Colonic mucosa (tissue), 4 donors: ENCODE data around the gene NDUFB2. TPM values are rescaled to one million over a fixed set of nuclear protein-coding genes. Genes with fewer than 3 reads are reported as not detected.
"Not testable (repeated sequence)": the region's sequence is repeated elsewhere in the genome, so short reads cannot be mapped to it uniquely, and the experiment has no call there.

Source experiments
- DNase-seq: peaks from one replicate; pipeline ENCODE4 v3.0.0-alpha.2; 2020
- H3K27ac ChIP-seq: fragments of 200-600 bp; one replicate; pipeline ENCODE4 v1.8.0; 2021
- H3K27me3 ChIP-seq: fragments of 200-600 bp; one replicate; pipeline ENCODE4 v1.8.0; 2021
- H3K36me3 ChIP-seq: fragments of 200-600 bp; one replicate; pipeline ENCODE4 v1.8.0; 2021
- H3K4me1 ChIP-seq: fragments of 200-600 bp; one replicate; pipeline ENCODE4 v1.8.0; 2021; ENCODE audit warnings: mild to moderate bottlenecking
- H3K4me3 ChIP-seq: fragments of 200-600 bp; one replicate; pipeline ENCODE4 v1.8.0; 2021
- H3K9ac ChIP-seq, 2 donors: one replicate each; pipeline ENCODE4 v1.7.0; 2013; ENCODE audit warnings: control low read depth in 2 of 2, low read depth in 2 of 2, low read length in 2 of 2
- H3K9me3 ChIP-seq: fragments of 200-600 bp; one replicate; pipeline ENCODE4 v1.8.0; 2021
- intact Hi-C: fragments of 100-400 bp; cut with DNase I; formaldehyde crosslinking; loops from one replicate; pipeline ENCODE4 v1.14.1; 2022
- total RNA-seq, 2 donors: library from RNA; stranded (reverse); fragmentation: NEBNext Ultra II Directional in 1 of 2; extraction: Animal tissue kit (Norgen Biotek cat#: 25700) in 1 of 2; gene quantifications; one replicate each; pipeline ENCODE4 v1.2.1, GENCODE V29; 2021
- TF ChIP-seq, protein P1 (sequence below): fragments of 200-600 bp; IDR thresholded peaks from one replicate; pipeline ENCODE4 v1.8.0; 2022; ENCODE audit warnings: antibody characterized with exemption, mild to moderate bottlenecking
- donor health status: healthy.
- donor health status: DM: no; HTN: no; CAD: no.
- donor health status: DM: no; HTN: no; CAD: no.

The NDUFB2 gene
- total RNA-seq, 2 donors from 2014 or later: 281 to 309 TPM

DNA sequence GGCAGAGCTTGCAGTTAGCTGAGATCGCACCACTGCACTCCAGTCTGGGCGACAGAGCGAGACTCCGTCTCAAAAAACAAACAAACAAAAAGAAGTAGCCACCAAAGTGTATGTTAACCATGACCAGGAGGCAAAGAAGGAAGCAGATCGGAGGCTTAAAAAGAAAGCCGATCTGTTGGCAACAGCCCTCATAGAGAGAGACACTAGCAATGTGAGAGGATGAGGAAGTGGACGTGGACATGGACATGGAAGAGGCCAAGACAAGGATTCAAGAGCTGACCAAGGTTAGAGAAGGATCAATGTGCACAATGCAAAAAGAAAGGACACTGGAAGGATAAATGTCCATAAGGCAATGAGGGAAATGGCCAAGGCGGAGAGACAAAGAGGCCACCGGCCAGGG is 38.6 kb upstream of the NDUFB2 start:
- no peaks in the 10 kb centered on the region for H3K9me3 ChIP-seq
- peaks cover 15% of the 10 kb centered on the region for H3K4me1 ChIP-seq
- intact Hi-C loops: loop anchor here (10.0 kb wide), 1 partner anchor 313 kb away; no protein-coding TSS in a partner anchor
- H3K9ac ChIP-seq: no peak overlapping the region
- TF ChIP-seq, protein P1, sequence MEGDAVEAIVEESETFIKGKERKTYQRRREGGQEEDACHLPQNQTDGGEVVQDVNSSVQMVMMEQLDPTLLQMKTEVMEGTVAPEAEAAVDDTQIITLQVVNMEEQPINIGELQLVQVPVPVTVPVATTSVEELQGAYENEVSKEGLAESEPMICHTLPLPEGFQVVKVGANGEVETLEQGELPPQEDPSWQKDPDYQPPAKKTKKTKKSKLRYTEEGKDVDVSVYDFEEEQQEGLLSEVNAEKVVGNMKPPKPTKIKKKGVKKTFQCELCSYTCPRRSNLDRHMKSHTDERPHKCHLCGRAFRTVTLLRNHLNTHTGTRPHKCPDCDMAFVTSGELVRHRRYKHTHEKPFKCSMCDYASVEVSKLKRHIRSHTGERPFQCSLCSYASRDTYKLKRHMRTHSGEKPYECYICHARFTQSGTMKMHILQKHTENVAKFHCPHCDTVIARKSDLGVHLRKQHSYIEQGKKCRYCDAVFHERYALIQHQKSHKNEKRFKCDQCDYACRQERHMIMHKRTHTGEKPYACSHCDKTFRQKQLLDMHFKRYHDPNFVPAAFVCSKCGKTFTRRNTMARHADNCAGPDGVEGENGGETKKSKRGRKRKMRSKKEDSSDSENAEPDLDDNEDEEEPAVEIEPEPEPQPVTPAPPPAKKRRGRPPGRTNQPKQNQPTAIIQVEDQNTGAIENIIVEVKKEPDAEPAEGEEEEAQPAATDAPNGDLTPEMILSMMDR: no peak
- no peak for DNase-seq
- no peaks in the 10 kb centered on the region for H3K36me3 ChIP-seq
- no peaks in the 10 kb centered on the region for H3K27me3 ChIP-seq
- no peak overlapping the region for H3K4me3 ChIP-seq
- H3K27ac ChIP-seq: no peak overlapping the region

DNA sequence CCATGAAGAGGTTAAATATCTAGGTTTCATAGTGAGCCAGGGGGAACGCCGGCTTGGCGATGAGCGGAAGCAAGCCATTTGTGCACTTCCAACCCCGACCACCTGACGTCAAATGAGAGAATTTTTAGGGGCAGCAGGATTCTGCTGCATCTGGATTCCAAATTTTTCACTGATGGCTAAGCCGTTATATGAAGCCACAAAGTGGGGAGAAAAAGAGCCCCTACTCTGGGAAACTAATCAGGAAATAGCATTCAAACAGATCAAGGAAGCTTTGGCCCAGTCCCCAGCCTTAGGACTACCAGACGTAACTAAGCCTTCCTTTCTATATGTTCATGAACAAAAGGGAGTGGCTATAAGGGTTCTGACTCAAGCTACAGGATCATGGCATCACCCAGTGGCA is 36.7 kb upstream of the NDUFB2 start:
- intact Hi-C loops: loop anchor here (10.0 kb wide), 1 partner anchor 315 kb away; no protein-coding TSS in a partner anchor
- DNase-seq: no peak
- Histone ChIP-seq H3K9ac (no peak overlapping the region), H3K9me3 (no peaks in the 10 kb centered on the region), H3K4me3 (no peak overlapping the region), H3K36me3 (no peaks in the 10 kb centered on the region), H3K27ac (no peak overlapping the region), H3K27me3 (no peaks in the 10 kb centered on the region), H3K4me1 (peaks cover 12% of the 10 kb centered on the region)
- TF ChIP-seq, protein P1: no peak

DNA sequence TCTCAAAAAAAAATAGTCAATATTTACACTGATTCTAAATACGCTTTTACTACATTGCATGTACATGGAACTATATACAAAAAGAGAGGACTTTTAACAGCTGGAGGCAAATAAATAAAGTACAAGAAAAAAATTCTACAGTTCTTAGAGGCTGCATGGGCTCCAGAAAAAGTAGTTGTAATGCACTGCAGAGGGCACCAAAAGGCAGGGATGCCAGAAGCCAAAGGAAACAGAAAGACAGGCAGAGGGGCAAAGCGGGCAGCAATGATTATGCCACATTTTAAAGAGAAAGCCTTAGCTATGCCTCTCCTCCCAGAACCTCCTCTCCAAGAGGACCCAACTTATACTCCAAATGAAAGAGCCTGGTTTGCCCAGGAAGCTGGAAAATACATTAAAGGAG is 35.4 kb upstream of the NDUFB2 start:
- Histone ChIP-seq H3K36me3 (no peaks in the 10 kb centered on the region), H3K27me3 (no peaks in the 10 kb centered on the region), H3K9me3 (no peaks in the 10 kb centered on the region), H3K27ac (no peak overlapping the region), H3K9ac (no peak overlapping the region), H3K4me3 (no peak overlapping the region), H3K4me1 (peaks cover 7% of the 10 kb centered on the region)
- no peak for DNase-seq
- intact Hi-C loops: no loop called here
- TF ChIP-seq, protein P1: no peak

DNA sequence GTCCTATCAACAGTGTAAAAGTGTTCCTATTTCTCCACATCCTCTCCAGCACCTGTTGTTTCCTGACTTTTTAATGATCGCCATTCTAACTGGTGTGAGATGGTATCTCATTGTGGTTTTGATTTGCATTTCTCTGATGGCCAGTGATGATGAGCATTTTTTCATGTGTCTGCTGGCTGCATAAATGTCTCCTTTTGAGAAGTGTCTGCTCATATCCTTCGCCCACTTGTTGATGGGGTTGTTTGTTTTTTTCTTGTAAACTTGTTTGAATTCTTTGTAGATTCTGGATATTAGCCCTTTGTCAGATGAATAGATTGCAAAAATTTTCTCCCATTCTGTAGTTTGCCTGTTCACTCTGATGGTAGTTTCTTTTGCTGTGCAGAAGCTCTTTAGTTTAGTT is 33.6 kb upstream of the NDUFB2 start:
- H3K9ac ChIP-seq, H3K27ac ChIP-seq, H3K27me3 ChIP-seq, DNase-seq, H3K4me1 ChIP-seq, H3K4me3 ChIP-seq, H3K36me3 ChIP-seq, H3K9me3 ChIP-seq, intact Hi-C loops: not testable (repeated sequence)

DNA sequence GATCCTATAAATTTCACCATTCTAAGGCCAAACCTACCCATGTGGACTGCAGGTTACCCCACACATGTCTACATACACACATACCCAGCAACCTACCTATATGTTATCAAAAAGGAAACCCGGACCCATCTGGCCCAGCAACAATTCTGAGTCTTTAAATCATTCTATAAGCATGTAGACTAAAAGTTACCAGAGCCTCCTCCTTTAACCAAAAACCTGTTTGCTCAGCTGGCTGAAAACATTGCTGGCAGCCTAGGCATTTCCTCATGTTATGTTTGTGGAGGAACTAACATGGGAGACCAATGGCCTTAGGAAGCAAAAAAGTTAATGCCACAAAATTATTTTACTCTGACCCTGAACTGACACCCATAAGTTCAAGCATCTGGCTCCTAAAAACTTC is 29.0 kb upstream of the NDUFB2 start:
- H3K9ac ChIP-seq: no peak overlapping the region
- TF ChIP-seq, protein P1: no peak
- no peaks in the 10 kb centered on the region for H3K9me3 ChIP-seq
- peaks cover 2% of the 10 kb centered on the region for H3K4me1 ChIP-seq
- DNase-seq: no peak
- intact Hi-C loops: no loop called here
- H3K36me3 ChIP-seq: no peaks in the 10 kb centered on the region
- no peak overlapping the region for H3K4me3 ChIP-seq
- no peaks in the 10 kb centered on the region for H3K27me3 ChIP-seq
- H3K27ac ChIP-seq: no peak overlapping the region

DNA sequence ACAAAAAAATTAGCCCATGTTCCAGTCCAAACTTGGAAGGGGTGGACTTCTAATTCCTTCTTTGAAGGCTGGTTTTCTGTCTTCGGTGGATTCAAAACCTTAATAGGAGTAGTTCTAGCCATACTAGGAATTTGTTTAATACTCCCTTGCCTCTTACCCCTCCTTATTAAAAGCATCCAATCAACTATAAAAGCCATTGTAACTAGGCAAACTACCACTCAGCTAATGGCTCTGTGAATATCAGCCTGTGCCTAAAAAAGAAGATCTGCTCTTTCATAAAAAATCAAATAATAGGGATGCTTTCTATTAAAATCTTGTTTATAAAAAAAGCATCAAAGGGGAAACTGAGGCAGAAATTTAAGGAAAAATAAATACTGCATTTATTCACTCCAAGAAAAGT is 27.9 kb upstream of the NDUFB2 start:
- peaks cover 2% of the 10 kb centered on the region for H3K4me1 ChIP-seq
- H3K27me3 ChIP-seq: no peaks in the 10 kb centered on the region
- H3K36me3 ChIP-seq: no peaks in the 10 kb centered on the region
- H3K9me3 ChIP-seq: no peaks in the 10 kb centered on the region
- DNase-seq: no peak
- no peak overlapping the region for H3K9ac ChIP-seq
- H3K4me3 ChIP-seq: no peak overlapping the region
- no peak overlapping the region for H3K27ac ChIP-seq
- intact Hi-C loops: no loop called here
- TF ChIP-seq, protein P1: no peak
